VCaP (cell line): ENCODE data around the gene PRUNE1.

Source experiments
- H3K27ac ChIP-seq: fragments of 450-650 bp; 2 replicates; pipeline ENCODE4 v1.5.1; 2017
- TF ChIP-seq, protein P1 (sequence below): fragments of 450-650 bp; conservative IDR thresholded peaks from 2 replicates; pipeline ENCODE4 v1.5.1; 2017; ENCODE audit warnings: mild to moderate bottlenecking, moderate library complexity

Gene PRUNE1

DNA sequence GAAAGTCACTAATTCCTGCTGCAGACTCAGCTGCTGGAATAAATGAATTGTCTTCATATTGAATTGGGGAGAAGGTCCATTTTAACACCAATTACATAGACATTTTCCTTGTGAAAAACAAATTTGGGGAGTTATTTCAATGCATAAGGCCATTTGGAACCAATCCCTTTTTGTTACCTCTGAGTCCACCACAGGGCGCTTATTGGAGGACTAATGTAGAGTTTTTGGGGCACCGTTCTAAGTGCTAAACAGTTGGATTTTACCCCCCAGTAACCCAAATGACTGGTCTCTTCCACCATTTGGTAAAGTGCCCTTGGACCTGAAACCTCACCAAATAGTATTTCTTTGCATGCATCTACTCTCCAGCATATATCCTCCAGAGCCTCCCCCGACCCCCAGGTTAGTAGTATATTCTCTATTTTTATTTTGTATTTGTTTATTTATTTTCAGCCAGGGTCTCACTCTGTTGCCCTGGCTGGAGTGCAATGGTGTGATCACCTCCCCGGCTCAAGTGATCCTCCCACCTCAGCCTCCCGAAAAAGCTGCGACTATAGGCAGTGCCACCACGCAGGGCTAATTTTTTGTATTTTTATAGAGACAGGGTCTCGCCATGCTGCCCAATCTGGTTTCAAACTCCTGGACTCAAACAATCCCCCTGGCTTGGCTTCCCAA is 1.6 kb downstream of the PRUNE1 start:
- no peak overlapping the region for H3K27ac ChIP-seq
- TF ChIP-seq, protein P1, sequence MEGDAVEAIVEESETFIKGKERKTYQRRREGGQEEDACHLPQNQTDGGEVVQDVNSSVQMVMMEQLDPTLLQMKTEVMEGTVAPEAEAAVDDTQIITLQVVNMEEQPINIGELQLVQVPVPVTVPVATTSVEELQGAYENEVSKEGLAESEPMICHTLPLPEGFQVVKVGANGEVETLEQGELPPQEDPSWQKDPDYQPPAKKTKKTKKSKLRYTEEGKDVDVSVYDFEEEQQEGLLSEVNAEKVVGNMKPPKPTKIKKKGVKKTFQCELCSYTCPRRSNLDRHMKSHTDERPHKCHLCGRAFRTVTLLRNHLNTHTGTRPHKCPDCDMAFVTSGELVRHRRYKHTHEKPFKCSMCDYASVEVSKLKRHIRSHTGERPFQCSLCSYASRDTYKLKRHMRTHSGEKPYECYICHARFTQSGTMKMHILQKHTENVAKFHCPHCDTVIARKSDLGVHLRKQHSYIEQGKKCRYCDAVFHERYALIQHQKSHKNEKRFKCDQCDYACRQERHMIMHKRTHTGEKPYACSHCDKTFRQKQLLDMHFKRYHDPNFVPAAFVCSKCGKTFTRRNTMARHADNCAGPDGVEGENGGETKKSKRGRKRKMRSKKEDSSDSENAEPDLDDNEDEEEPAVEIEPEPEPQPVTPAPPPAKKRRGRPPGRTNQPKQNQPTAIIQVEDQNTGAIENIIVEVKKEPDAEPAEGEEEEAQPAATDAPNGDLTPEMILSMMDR = no peak

GRCh38 chr1:151010346-151010726 is 2.1 kb downstream of the PRUNE1 start:
- TF ChIP-seq, protein P1 = no peak
- no peak overlapping the region for H3K27ac ChIP-seq

DNA sequence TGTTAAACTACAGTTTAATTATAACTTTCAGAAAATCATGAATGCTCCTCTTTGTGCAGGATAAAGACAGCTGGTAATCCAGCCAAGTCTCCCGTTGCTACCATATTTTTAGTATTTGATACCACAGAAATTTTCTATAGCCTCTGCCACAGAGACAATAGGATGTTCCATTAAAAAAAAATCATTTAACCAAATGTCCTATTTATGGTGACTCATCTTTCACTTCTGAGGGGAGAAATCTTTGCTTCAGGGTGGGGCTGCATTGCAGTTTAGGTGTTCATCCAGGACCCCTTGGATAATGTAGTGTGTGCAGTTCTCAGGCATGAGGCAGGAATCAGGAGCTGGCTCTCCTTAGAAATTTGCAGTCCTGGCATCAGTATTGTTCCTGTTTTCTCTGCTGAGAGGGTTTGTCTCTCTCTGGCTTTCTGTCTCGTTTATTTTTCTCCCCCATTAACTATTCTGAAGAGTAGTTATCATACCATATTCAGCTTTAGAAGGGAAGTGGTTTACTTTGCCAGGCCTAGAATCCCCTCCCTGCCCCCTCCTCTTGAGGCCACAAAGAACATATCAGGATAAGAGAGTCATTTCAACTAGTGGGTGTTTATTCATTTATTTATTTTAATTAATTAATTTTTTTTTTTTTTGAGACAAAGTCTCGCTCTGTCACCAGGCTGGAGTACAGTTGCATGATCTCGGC is 3.1 kb downstream of the PRUNE1 start:
- TF ChIP-seq, protein P1 = no peak
- H3K27ac ChIP-seq = no peak overlapping the region

- no peak overlapping the region for H3K27ac ChIP-seq
- TF ChIP-seq, protein P1 = no peak
These were observed 4.6 kb downstream of the PRUNE1 start for GRCh38 chr1:151012684-151013471.

- H3K27ac ChIP-seq = no peak overlapping the region
- TF ChIP-seq, protein P1 = no peak
These were observed 5.3 kb downstream of the PRUNE1 start for GRCh38 chr1:151013518-151013917.

GRCh38 chr1:151024540-151025146 is 16.4 kb downstream of the PRUNE1 start:
- TF ChIP-seq, protein P1 = peak; percentile 79
- H3K27ac ChIP-seq = no peak overlapping the region

DNA sequence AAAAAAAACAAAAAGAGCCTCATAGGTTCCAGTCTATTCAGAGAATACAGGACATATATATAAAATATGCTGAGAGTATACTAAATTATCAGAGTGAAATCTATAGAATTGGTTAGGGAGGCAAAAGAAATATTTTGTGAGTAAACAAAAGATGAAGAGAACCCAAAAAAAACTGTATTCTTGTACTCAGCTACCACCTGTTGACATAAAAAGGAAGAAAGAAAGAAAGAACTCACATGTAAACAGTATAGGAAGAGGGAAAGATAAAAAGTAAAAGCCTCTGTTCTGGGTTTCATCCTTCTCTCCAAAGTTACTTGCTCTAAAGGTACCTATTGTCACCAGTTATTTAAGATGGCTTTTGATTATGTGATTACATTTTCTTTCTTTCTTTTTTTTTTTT is 18.2 kb downstream of the PRUNE1 start:
- TF ChIP-seq, protein P1 = no peak

More for the DNA sequence above, 18.2 kb downstream of the PRUNE1 start:
- no peak overlapping the region for H3K27ac ChIP-seq
